GM19193 (cell line): ENCODE measurements around the gene PHACTR3.

Source experiments
- POLR2A ChIP-seq: IDR thresholded peaks from 4 replicates; pipeline ENCODE4 v1.6.1; 2011; ENCODE audit not compliant: insufficient read depth, insufficient read length; ENCODE audit errors: extremely low read depth

PHACTR3 gene

GRCh38 chr20:59645761-59646171, 41.4 kb downstream of the PHACTR3 start:
- TF ChIP-seq POLR2A = no peak

DNA sequence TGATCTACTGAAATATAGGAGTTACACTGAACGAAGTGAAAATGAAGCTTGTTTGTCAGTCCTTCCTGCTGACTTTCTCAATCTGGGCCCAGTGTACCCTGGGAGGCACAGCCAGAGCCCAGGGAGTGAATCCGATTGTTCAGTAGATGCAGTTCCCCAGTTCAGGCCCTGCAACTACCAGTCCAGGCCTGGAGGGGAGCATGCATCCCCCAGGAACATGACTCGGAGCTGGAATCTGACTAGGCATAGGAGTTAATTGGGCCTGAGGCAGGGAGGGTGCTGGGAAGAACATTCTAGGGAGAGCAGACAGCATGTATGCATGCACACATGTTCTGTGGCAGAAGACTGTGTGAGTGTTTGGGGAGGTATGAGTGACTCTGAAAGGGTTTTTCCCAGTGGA, 42.1 kb downstream of the PHACTR3 start:
- TF ChIP-seq POLR2A = no peak

GRCh38 chr20:59647271-59647670, 42.9 kb downstream of the PHACTR3 start:
- TF ChIP-seq POLR2A = no peak

- TF ChIP-seq POLR2A = no peak
Measured at GRCh38 chr20:59648466-59649070, 44.2 kb downstream of the PHACTR3 start.

- no peak for TF ChIP-seq POLR2A
Measured at GRCh38 chr20:59650418-59650817, 46.1 kb downstream of the PHACTR3 start.

DNA sequence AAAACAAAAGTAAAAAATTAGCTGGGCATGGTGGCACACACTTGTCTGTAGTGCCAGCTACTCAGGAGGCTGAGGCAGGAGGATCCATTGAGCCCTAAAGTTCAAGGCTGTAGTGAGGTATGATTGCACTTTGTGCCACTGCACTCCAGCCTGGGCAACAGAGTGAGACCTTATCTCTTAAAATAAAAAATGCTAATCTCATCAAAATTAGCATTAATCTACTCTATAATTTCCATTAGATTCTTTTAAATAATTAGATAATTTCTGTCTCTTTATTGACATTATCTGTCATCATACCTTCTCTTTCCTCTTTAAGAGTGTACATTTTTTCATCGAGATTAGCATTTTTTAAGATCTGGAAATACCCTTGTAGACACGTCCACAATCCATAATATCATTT, 48.0 kb downstream of the PHACTR3 start:
- TF ChIP-seq POLR2A = no peak

DNA sequence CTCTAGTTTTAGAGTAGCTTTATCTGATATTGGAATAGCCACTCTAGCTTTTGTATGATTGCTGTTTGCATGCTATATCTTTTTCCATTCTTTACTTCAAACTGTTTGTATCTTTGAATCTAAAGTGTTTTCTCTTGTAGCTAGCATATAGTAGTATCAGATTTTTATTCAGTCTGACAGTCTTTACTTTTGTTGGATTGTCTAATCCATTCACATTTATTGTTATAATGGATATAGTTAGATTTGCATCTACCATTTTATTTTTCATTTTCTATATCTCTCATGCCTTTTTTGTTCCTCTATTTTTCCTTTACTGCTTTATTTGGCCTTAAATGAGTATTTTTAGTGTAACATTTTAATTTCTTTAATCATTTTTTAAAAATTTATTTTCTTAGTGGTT, 52.1 kb downstream of the PHACTR3 start:
- no peak for TF ChIP-seq POLR2A

DNA sequence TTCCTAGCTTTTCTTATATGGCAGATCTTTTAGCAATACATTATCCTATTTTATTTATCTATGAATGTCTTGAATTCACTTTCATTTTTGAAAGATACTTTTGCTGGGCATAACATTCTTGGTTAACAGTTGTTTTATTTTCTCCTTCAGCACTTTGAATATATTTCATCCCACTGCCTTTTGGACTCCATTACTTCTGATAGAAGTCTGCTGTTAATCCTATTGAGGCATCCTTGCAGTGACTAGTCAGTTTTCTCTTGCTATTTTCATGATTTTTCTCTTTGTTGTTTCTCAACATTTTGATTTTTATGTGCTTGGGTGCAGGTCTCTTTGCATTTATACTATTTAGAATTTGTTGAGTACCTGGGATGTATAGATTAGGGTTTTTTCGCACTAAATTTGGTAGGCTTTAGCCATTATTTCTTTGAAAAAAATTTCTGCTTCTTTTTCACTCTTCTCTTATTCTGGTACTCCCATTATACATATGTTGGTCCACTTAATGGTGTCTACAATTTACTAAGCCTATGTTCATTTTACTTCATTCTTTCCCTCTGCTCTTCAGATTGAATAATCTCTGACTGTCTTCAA, 53.2 kb downstream of the PHACTR3 start:
- TF ChIP-seq POLR2A = no peak

GRCh38 chr20:59660471-59660870, 56.1 kb downstream of the PHACTR3 start:
- no peak for TF ChIP-seq POLR2A

DNA sequence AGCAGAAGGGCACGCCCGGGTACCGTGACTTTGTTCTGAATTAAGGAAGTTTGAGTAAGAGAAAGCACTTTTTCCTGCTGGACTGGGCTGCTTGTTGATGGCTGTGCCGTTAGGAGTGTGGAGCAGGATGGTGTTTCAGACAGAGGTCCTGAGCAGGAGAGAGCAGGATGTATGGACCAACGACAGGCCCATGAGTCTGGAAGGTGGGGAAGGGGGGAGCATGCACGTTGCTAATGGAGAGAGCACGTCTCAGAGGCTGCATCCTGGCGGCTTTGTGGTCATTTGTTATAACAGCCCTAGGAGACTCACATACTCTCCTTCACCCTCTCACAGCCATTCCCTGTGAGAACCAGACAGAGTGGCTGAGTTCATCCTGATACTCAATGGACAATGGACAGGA, 56.8 kb downstream of the PHACTR3 start:
- no peak for TF ChIP-seq POLR2A

DNA sequence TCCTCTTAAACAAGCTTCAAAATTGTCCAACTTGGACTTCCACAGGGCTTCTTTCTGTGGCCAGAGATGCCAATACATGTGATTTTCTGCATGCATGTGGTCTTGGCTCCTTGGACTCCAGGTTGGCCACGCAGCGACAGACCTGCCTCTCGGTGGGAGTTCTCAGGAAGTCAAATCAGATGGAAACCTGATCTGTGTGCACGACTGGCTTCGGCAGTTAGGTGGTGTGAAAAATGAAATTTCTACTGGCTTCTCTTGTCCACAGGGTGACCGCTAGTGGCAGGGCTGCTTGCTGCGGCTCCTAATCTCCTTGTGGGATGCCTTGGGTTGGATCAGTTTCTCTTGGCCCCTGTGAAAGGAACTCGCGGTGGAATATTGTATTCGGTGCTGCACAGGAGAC, 57.3 kb downstream of the PHACTR3 start:
- TF ChIP-seq POLR2A = no peak

DNA sequence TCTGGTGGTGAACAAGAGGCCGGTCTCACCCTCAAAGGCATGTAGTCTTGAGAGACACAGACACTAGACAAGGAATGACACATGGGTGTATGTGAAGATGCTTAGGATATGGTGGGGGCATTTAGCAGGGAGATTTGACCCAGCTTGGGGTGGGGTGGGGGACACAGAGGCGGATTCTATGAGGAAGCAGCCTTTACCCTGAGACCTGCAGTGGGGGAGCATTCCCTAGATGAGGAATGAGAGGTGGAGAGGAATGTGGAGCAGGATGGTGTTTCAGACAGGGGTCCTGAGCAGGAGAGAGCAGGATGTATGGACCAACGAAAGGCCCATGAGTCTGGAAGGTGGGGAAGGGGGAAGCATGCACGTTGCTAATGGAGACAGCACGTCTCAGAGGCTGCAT, 57.8 kb downstream of the PHACTR3 start:
- no peak for TF ChIP-seq POLR2A

GRCh38 chr20:59662856-59663512, 58.6 kb downstream of the PHACTR3 start:
- no peak for TF ChIP-seq POLR2A

GRCh38 chr20:59663513-59664060, 59.2 kb downstream of the PHACTR3 start:
- TF ChIP-seq POLR2A = no peak

- no peak for TF ChIP-seq POLR2A
Measured at GRCh38 chr20:59664421-59664941, 60.1 kb downstream of the PHACTR3 start.
